Measurements from ENCODE around the gene SPTAN1.

Gene SPTAN1

DNA sequence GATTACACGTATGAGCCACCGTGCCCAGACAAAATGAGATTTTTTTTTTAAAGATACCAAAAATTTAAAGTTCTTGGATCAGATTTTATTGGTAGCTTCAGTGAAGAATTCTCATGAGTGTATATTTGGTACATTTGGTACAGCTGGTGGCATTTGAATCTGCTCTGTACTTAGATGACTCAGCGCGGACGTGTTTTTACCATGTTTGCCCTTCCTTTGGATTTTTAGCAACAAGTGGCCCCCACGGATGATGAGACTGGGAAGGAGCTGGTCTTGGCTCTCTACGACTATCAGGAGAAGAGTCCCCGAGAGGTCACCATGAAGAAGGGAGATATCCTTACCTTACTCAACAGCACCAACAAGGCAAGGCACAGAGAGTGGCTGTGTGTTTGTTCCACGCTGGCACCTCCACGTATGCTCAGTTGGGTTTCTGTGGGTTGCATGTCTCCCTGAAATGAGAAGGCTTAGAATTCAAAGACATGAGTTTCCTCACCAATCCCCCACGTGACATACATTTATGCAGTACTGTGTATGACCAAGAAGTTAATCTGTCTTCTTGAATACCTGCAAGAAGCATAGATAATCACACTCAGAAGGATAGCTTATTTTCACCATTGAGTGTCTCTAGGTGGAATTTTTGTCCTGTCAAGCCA is 36.3 kb downstream of the SPTAN1 start:
- no peak for TF ChIP-seq ZFX (IDR thresholded peaks at IDR 0.05)
- TF ChIP-seq, protein P1, sequence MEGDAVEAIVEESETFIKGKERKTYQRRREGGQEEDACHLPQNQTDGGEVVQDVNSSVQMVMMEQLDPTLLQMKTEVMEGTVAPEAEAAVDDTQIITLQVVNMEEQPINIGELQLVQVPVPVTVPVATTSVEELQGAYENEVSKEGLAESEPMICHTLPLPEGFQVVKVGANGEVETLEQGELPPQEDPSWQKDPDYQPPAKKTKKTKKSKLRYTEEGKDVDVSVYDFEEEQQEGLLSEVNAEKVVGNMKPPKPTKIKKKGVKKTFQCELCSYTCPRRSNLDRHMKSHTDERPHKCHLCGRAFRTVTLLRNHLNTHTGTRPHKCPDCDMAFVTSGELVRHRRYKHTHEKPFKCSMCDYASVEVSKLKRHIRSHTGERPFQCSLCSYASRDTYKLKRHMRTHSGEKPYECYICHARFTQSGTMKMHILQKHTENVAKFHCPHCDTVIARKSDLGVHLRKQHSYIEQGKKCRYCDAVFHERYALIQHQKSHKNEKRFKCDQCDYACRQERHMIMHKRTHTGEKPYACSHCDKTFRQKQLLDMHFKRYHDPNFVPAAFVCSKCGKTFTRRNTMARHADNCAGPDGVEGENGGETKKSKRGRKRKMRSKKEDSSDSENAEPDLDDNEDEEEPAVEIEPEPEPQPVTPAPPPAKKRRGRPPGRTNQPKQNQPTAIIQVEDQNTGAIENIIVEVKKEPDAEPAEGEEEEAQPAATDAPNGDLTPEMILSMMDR (conservative IDR thresholded peaks at IDR 0.05), result no peak
- H3K27ac ChIP-seq, result no peak overlapping the region

DNA sequence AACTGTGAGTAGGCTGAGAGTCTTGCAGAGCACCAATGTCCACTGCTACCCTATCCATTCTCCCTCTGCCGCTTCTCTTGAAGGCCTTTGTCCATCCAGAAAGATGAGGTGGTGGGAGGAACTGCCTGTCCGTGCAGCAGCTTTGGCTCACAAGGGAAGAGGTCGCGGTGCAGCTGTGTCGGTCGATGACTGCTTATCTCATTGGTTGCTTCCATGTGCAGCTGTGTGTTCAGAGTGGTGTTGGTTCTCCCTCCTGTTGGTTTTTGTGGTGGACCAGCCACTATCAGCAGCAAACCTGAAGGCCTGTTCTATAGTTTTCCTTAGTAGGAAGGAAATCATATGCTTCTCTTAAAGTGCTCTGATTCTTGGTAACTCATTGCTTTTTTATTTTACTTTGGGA is 40.7 kb downstream of the SPTAN1 start:
- TF ChIP-seq, protein P1 (conservative IDR thresholded peaks at IDR 0.05), result no peak
- no peak for TF ChIP-seq ZFX (IDR thresholded peaks at IDR 0.05)
- H3K27ac ChIP-seq, result no peak overlapping the region

DNA sequence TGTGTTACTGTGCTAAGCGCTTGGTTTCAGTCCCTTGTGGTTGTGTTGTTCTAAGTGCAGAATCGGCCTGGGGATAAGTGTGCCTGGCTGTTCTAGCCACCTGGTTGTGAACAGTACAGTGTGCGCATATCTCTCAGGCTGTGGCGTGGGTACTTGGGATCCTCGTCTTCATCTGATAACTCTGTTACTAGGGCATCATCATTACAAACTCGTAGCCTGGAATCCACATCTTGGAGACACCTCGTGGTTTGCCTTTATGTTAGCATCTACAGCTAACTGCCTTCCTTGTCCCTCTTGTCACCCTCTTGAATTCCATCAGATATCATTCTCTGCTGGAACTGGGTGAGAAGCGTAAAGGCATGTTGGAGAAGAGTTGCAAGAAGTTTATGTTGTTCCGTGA is 41.5 kb downstream of the SPTAN1 start:
- no peak overlapping the region for H3K27ac ChIP-seq
- TF ChIP-seq, protein P1 (conservative IDR thresholded peaks at IDR 0.05), result no peak
- no peak for TF ChIP-seq ZFX (IDR thresholded peaks at IDR 0.05)

DNA sequence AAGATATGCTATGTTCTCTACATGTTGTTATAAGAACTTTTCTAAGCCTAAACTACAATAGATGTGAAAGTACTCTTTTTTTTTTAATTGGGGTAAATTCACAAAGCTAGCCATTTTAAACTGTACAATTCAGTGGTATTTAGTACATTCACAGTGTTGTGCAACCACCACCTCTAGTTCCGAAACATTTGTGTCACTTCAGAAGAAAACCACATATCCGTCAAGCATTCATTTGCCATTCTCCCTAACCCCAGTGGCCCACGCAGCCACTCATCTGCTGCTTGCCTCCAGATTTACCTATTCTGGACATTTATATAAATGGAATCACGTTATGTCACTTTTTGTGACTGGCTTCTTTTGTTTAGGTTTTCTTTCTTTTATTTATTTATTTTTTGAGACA is 43.1 kb downstream of the SPTAN1 start:
- TF ChIP-seq, protein P1 (conservative IDR thresholded peaks at IDR 0.05), result no peak
- TF ChIP-seq ZFX (IDR thresholded peaks at IDR 0.05), result no peak

DNA sequence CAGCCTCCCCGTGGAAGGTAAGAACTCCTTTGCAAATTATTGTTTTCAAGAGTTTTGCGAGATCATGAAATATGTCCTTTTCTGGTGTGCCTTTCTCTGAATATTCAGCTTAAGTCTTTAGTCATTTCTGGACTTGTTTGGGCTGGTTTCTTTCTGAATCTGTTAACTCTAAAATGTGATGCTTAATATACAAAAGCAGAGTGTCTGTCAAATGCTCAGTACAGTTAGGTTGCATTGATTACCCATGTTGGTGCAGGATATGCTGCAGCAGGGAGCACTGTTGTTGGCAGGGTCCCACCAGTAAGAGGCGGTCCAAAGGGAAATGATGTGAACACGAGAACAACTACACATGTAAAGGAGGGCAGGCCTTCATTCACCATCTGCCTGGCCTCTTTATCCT is 47.7 kb downstream of the SPTAN1 start:
- TF ChIP-seq, protein P1 (conservative IDR thresholded peaks at IDR 0.05), result no peak
- no peak for TF ChIP-seq ZFX (IDR thresholded peaks at IDR 0.05)
- no peak overlapping the region for H3K27ac ChIP-seq

More for the DNA sequence above, 43.1 kb downstream of the SPTAN1 start:
- H3K27ac ChIP-seq, result no peak overlapping the region

DNA sequence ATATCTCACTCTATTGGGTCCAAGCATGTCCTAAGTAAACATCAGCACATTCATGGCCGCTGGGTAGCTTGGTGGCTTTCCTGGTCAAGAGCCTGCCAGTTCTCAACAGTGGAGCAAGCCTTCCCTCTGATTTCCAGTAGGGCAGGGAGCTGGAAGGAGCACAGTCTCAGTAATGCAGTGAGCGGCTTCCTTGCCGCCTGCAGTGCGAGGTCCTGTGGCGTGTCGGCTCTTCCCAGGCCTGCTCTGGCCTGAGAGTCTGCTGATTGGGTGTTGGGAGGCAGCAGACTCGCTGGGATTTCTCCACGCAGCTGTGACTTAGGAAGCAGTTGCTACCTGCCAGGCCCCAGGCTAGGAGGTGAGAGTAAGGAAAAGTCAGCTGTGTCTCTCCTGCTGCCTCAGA is 51.3 kb downstream of the SPTAN1 start:
- H3K27ac ChIP-seq, result no peak overlapping the region
- no peak for TF ChIP-seq ZFX (IDR thresholded peaks at IDR 0.05)
- TF ChIP-seq, protein P1 (conservative IDR thresholded peaks at IDR 0.05), result no peak

DNA sequence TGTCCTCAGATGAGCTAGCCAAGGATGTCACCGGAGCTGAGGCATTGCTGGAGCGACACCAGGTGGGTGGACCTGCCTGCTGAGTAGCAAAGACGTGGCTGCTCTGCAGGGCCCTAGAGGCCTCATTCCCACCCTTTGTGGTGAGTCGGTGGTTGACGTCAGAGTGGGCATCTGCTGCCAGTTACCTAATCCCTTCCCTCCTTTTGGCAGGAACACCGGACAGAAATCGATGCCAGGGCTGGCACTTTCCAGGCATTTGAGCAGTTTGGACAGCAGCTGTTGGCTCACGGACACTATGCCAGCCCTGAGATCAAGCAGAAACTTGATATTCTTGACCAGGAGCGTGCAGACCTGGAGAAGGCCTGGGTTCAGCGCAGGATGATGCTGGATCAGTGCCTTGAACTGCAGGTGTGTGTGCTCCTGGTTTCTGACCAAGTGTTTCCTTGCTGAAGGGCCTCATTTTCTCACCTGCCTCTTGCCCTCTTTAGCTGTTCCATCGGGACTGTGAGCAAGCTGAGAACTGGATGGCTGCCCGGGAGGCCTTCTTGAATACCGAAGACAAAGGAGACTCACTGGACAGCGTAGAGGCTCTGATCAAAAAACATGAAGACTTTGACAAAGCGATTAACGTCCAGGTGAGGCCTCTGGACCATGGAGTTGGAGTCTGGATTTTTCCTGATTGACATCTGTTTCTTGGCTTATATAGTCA is 55.4 kb downstream of the SPTAN1 start:
- H3K27ac ChIP-seq, result peak overlapping the region; percentile 60
- TF ChIP-seq ZFX (IDR thresholded peaks at IDR 0.05), result no peak
- TF ChIP-seq, protein P1 (conservative IDR thresholded peaks at IDR 0.05), result no peak
